ENCODE data around the gene APBA2. TPM values are rescaled to one million over a fixed set of nuclear protein-coding genes. Genes with fewer than 3 reads are reported as not detected.

Gene APBA2
- polyA plus RNA-seq, 1 donor (not counting 4 experiments of a cell fraction or from before 2014, with no cell fraction given) = 5.5 TPM

DNA sequence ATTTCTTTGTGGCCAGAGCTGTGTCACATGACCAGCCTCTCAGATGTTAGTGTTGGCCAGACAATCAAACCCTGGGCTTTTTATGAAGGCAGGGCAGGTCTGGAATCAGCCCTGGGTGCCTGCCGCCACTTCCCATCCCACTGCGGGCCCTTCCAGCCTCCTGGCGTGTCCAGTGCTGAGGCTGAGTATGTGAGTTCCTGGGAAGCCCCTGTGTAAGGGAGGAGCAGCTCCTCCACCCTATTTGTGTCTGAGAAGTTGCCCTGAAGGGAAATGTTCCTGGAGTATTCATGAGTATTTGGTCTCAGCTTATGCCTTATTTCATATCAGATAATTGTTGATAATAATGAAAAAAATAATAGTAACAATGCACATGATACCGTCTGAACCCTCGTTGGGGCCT is 193.7 kb downstream of the APBA2 start:
- TF ChIP-seq, protein P1, sequence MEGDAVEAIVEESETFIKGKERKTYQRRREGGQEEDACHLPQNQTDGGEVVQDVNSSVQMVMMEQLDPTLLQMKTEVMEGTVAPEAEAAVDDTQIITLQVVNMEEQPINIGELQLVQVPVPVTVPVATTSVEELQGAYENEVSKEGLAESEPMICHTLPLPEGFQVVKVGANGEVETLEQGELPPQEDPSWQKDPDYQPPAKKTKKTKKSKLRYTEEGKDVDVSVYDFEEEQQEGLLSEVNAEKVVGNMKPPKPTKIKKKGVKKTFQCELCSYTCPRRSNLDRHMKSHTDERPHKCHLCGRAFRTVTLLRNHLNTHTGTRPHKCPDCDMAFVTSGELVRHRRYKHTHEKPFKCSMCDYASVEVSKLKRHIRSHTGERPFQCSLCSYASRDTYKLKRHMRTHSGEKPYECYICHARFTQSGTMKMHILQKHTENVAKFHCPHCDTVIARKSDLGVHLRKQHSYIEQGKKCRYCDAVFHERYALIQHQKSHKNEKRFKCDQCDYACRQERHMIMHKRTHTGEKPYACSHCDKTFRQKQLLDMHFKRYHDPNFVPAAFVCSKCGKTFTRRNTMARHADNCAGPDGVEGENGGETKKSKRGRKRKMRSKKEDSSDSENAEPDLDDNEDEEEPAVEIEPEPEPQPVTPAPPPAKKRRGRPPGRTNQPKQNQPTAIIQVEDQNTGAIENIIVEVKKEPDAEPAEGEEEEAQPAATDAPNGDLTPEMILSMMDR (optimal IDR thresholded peaks at IDR 0.05 in 1 of 3, IDR thresholded peaks at IDR 0.05 in 1 of 3, conservative IDR thresholded peaks at IDR 0.05 in 1 of 3; ENCODE audit: extremely low read depth in 1 of 3, insufficient read depth in 2 of 3, low read length in 3 of 3) = no peak
- TF ChIP-seq EZH2 (IDR thresholded peaks at IDR 0.05; ENCODE audit: low read length) = no peak
- Histone ChIP-seq H3K79me2 (ENCODE audit: control insufficient read depth, insufficient read depth, low read length) (no peaks in the 10 kb centered on the region), H3K4me2 (ENCODE audit: control insufficient read depth, extremely low read depth, insufficient read depth, low read depth, low read length) (no peak overlapping the region), H3K9ac (ENCODE audit: control insufficient read depth, extremely low read depth, insufficient read depth, low read length) (no peak overlapping the region), H3K9me1 (ENCODE audit: control insufficient read depth, extremely low read depth, insufficient read depth, low read length) (no peaks in the 10 kb centered on the region), H3K36me3 (ENCODE audit: control insufficient read depth in 2 of 2, extremely low read depth in 1 of 2, insufficient read depth in 2 of 2, low read length in 2 of 2) (no peaks in the 10 kb centered on the region), H3K27me3 (ENCODE audit: control insufficient read depth, extremely low read depth, insufficient read depth, low read length) (no peaks in the 10 kb centered on the region), H3K4me3 (ENCODE audit: control insufficient read depth in 2 of 3, extremely low read depth in 1 of 3, insufficient read depth in 2 of 3, low read depth in 1 of 3, low read length in 3 of 3) (no peak overlapping the region), H3K27ac (ENCODE audit: control insufficient read depth, insufficient read depth, low read length) (no peak overlapping the region), H2AFZ (ENCODE audit: control insufficient read depth, low read length) (no peak overlapping the region), H3K4me1 (ENCODE audit: control insufficient read depth, extremely low read depth, insufficient read depth, low read length) (no peaks in the 10 kb centered on the region), H4K20me1 (ENCODE audit: control insufficient read depth, extremely low read depth, insufficient read depth, low read length) (no peaks in the 10 kb centered on the region), H3K9me3 (ENCODE audit: control insufficient read depth, low read depth, low read length) (peaks cover 2% of the 10 kb centered on the region)
- dilution Hi-C loops (cut with MboI; ENCODE audit: extremely low pct_ligation_motif_present, low sequenced_read_pairs) = no loop called here
- no peak for DNase-seq (ENCODE audit: low read depth, low spot score)
- FAIRE-seq = no peak

DNA sequence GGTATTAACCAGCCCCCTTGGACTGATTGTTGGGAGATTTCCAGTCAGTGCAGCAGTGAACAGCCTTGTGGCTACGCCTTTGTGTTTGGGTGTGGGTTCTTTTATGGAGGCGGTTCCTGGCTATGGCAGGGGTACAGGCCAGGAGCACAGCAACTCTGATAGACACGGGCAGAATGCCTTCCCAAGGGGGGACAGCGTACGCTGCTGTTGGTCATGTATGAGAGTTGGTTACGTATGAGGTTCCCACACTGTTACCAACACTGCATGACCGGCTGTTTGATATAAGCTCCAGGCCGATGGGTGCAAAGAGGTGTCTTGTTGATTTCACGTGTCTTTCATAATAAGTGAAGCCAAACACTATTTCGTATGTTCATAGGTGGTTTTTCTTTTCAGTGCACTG is 196.0 kb downstream of the APBA2 start:
- dilution Hi-C loops (cut with MboI; ENCODE audit: extremely low pct_ligation_motif_present, low sequenced_read_pairs) = no loop called here
- Histone ChIP-seq H3K9me1 (ENCODE audit: control insufficient read depth, extremely low read depth, insufficient read depth, low read length) (no peaks in the 10 kb centered on the region), H3K9me3 (ENCODE audit: control insufficient read depth, low read depth, low read length) (peaks cover 2% of the 10 kb centered on the region), H3K4me3 (ENCODE audit: control insufficient read depth in 2 of 3, extremely low read depth in 1 of 3, insufficient read depth in 2 of 3, low read depth in 1 of 3, low read length in 3 of 3) (no peak overlapping the region), H3K27me3 (ENCODE audit: control insufficient read depth, extremely low read depth, insufficient read depth, low read length) (no peaks in the 10 kb centered on the region), H2AFZ (ENCODE audit: control insufficient read depth, low read length) (no peak overlapping the region), H3K79me2 (ENCODE audit: control insufficient read depth, insufficient read depth, low read length) (no peaks in the 10 kb centered on the region), H4K20me1 (ENCODE audit: control insufficient read depth, extremely low read depth, insufficient read depth, low read length) (no peaks in the 10 kb centered on the region), H3K4me2 (ENCODE audit: control insufficient read depth, extremely low read depth, insufficient read depth, low read depth, low read length) (no peak overlapping the region), H3K4me1 (ENCODE audit: control insufficient read depth, extremely low read depth, insufficient read depth, low read length) (no peaks in the 10 kb centered on the region), H3K27ac (ENCODE audit: control insufficient read depth, insufficient read depth, low read length) (no peak overlapping the region), H3K9ac (ENCODE audit: control insufficient read depth, extremely low read depth, insufficient read depth, low read length) (no peak overlapping the region), H3K36me3 (ENCODE audit: control insufficient read depth in 2 of 2, extremely low read depth in 1 of 2, insufficient read depth in 2 of 2, low read length in 2 of 2) (no peaks in the 10 kb centered on the region)
- TF ChIP-seq EZH2 (IDR thresholded peaks at IDR 0.05; ENCODE audit: low read length) = no peak
- TF ChIP-seq, protein P1 (optimal IDR thresholded peaks at IDR 0.05 in 1 of 3, IDR thresholded peaks at IDR 0.05 in 1 of 3, conservative IDR thresholded peaks at IDR 0.05 in 1 of 3; ENCODE audit: extremely low read depth in 1 of 3, insufficient read depth in 2 of 3, low read length in 3 of 3) = no peak
- DNase-seq (ENCODE audit: low read depth, low spot score) (no peak), FAIRE-seq (no peak)
